ENCODE data around the gene NT5C2. TPM values are rescaled to one million over a fixed set of nuclear protein-coding genes. Genes with fewer than 3 reads are reported as not detected.

The NT5C2 gene
- total RNA-seq, 2 donors from 2014 or later: 88.4 to 112 TPM

GRCh38 chr10:103055105-103055504 lies 138.0 kb downstream of the NT5C2 start:
- DNase-seq (ENCODE audit: low spot score): no peak
- no peaks in the 10 kb centered on the region for H3K4me1 ChIP-seq (replicated peaks)
- no peak for TF ChIP-seq POLR2A (IDR thresholded peaks at IDR 0.05)
- TF ChIP-seq CTCF (IDR thresholded peaks at IDR 0.05): no peak
- TF ChIP-seq POLR2AphosphoS5 (IDR thresholded peaks at IDR 0.05): no peak
- H3K4me3 ChIP-seq: no peak overlapping the region
- no peaks in the 10 kb centered on the region for H3K9me3 ChIP-seq
- no peaks in the 10 kb centered on the region for H3K36me3 ChIP-seq
- H3K27ac ChIP-seq: no peak overlapping the region
- intact Hi-C loops (cut with DNase I): no loop called here
- 53% methylated on average over 4 of the region's 4 CpGs for WGBS
- H3K27me3 ChIP-seq (replicated peaks; ENCODE audit: insufficient read depth): no peaks in the 10 kb centered on the region

- WGBS: 84% methylated on average over 3 of the region's 3 CpGs
- no peak overlapping the region for H3K27ac ChIP-seq
- no peak for DNase-seq (ENCODE audit: low spot score)
- no peaks in the 10 kb centered on the region for H3K4me1 ChIP-seq (replicated peaks)
- no peaks in the 10 kb centered on the region for H3K9me3 ChIP-seq
- TF ChIP-seq CTCF (IDR thresholded peaks at IDR 0.05) (no peak), POLR2AphosphoS5 (IDR thresholded peaks at IDR 0.05) (no peak), POLR2A (IDR thresholded peaks at IDR 0.05) (no peak)
- intact Hi-C loops (cut with DNase I): loop anchor here (5.0 kb wide), 1 partner anchor 132 kb away; no protein-coding TSS in a partner anchor
- H3K36me3 ChIP-seq: no peaks in the 10 kb centered on the region
- no peaks in the 10 kb centered on the region for H3K27me3 ChIP-seq (replicated peaks; ENCODE audit: insufficient read depth)
- H3K4me3 ChIP-seq: no peak overlapping the region
Observed at GRCh38 chr10:103054621-103055020, 138.5 kb downstream of the NT5C2 start.

- Histone ChIP-seq H3K4me1 (replicated peaks) (no peaks in the 10 kb centered on the region), H3K36me3 (no peaks in the 10 kb centered on the region), H3K4me3 (peak overlapping the region; percentile 3 to 8), H3K9me3 (no peaks in the 10 kb centered on the region), H3K27ac (no peak overlapping the region), H3K27me3 (replicated peaks; ENCODE audit: insufficient read depth) (no peaks in the 10 kb centered on the region)
- peak; percentile 10 for TF ChIP-seq POLR2AphosphoS5 (IDR thresholded peaks at IDR 0.05)
- TF ChIP-seq POLR2A (IDR thresholded peaks at IDR 0.05): no peak
- peak in 2 of 4 experiments; percentile 33 to 45 for TF ChIP-seq CTCF (IDR thresholded peaks at IDR 0.05)
- peak; percentile 43 for DNase-seq (ENCODE audit: low spot score)
- intact Hi-C loops (cut with DNase I): loop anchor here (5.0 kb wide), 1 partner anchor 132 kb away; no protein-coding TSS in a partner anchor
- WGBS: 27% methylated on average over 20 of the region's 20 CpGs
Observed at GRCh38 chr10:103053659-103054581, 139.2 kb downstream of the NT5C2 start.

- 92% methylated on average over 6 of the region's 6 CpGs for WGBS
- Histone ChIP-seq H3K9me3 (no peaks in the 10 kb centered on the region), H3K4me1 (replicated peaks) (no peaks in the 10 kb centered on the region), H3K36me3 (no peaks in the 10 kb centered on the region), H3K27ac (no peak overlapping the region), H3K4me3 (no peak overlapping the region), H3K27me3 (replicated peaks; ENCODE audit: insufficient read depth) (no peaks in the 10 kb centered on the region)
- intact Hi-C loops (cut with DNase I): no loop called here
- no peak for DNase-seq (ENCODE audit: low spot score)
- TF ChIP-seq CTCF (IDR thresholded peaks at IDR 0.05): no peak
- no peak for TF ChIP-seq POLR2AphosphoS5 (IDR thresholded peaks at IDR 0.05)
- no peak for TF ChIP-seq POLR2A (IDR thresholded peaks at IDR 0.05)
Observed at GRCh38 chr10:103049237-103049636, 143.8 kb downstream of the NT5C2 start.
